Fibroblast of lung (primary cell): Measurements from ENCODE around the gene DNAH17. TPM values are rescaled to one million over a fixed set of nuclear protein-coding genes. Genes with fewer than 3 reads are reported as not detected.

Experiments
- DNase-seq, 2 donors: peaks; one replicate each; pipeline versions ENCODE4 v3.0.0 to v3.0.0-alpha.2; 2010; ENCODE audit warnings: low read depth in 2 of 2
- H2AFZ ChIP-seq: 2 replicates; pipeline ENCODE4 v1.5.1; 2012; ENCODE audit warnings: low read length, control low read depth, inconsistent platforms
- H3K27ac ChIP-seq: 2 replicates; pipeline ENCODE4 v1.5.1; 2011; ENCODE audit warnings: low read length, control low read depth; ENCODE audit not compliant: insufficient read depth
- H3K27me3 ChIP-seq: 2 replicates; pipeline ENCODE4 v1.5.1; 2011; ENCODE audit warnings: mild to moderate bottlenecking, low read length; ENCODE audit not compliant: control insufficient read depth, insufficient read depth
- H3K36me3 ChIP-seq: 2 replicates; pipeline ENCODE4 v1.5.1; 2011; ENCODE audit warnings: low read length; ENCODE audit not compliant: control insufficient read depth, insufficient read depth
- H3K4me1 ChIP-seq: 2 replicates; pipeline ENCODE4 v1.5.1; 2011; ENCODE audit warnings: low read length; ENCODE audit not compliant: control insufficient read depth, insufficient read depth; ENCODE audit errors: extremely low read depth
- H3K4me2 ChIP-seq: 2 replicates; pipeline ENCODE4 v1.5.1; 2011; ENCODE audit warnings: low read length, control low read depth; ENCODE audit not compliant: insufficient read depth; ENCODE audit errors: extremely low read depth
- H3K4me3 ChIP-seq, 4 experiments: fragments of 200-600 bp in 1 of 4; sonication (generic) in 1 of 4; replicated peaks in 1 of 4; 2 replicates each; pipeline ENCODE4 v1.5.1; 2011 to 2016; ENCODE audit warnings: low read length in 4 of 4, low read depth in 3 of 4, mild to moderate bottlenecking in 3 of 4, control low read depth in 2 of 4, inconsistent platforms in 1 of 4, mixed read lengths in 1 of 4; ENCODE audit not compliant: insufficient read depth in 1 of 4; ENCODE audit errors: control extremely low read depth in 1 of 4
- H3K79me2 ChIP-seq: 2 replicates; pipeline ENCODE4 v1.5.1; 2012; ENCODE audit warnings: mild to moderate bottlenecking, low read length, inconsistent platforms; ENCODE audit not compliant: control insufficient read depth, insufficient read depth
- H3K9ac ChIP-seq: 2 replicates; pipeline ENCODE4 v1.5.1; 2011; ENCODE audit warnings: mild to moderate bottlenecking, low read length, control low read depth; ENCODE audit not compliant: insufficient read depth
- H3K9me3 ChIP-seq: 2 replicates; pipeline ENCODE4 v1.5.1; 2012; ENCODE audit warnings: low read depth, low read length; ENCODE audit not compliant: control insufficient read depth, insufficient read depth
- H4K20me1 ChIP-seq: 2 replicates; pipeline ENCODE4 v1.5.1; 2011; ENCODE audit warnings: low read length; ENCODE audit not compliant: control insufficient read depth, insufficient read depth; ENCODE audit errors: extremely low read depth
- CTCF ChIP-seq, 2 donors: IDR thresholded peaks in 1 of 2; conservative IDR thresholded peaks in 1 of 2; 1 replicate in 1 of 2; 2 replicates in 1 of 2; pipeline ENCODE4 v1.5.1; 2011 to 2012; ENCODE audit warnings: low read length in 2 of 2, control low read depth in 1 of 2, inconsistent platforms in 1 of 2, low read depth in 1 of 2, mild to moderate bottlenecking in 1 of 2
- EZH2 ChIP-seq: IDR thresholded peaks from 2 replicates; pipeline ENCODE4 v1.5.1; 2012; ENCODE audit warnings: low read length, control low read depth, mild to moderate bottlenecking; ENCODE audit errors: missing control alignments
- polyA plus RNA-seq, 2 donors: library from polyadenylated mRNA; depleted of rRNA in 1 of 2; stranded (reverse) in 1 of 2; unstranded in 1 of 2; fragments of >200 nt; gene quantifications; 2 replicates each; pipeline ENCODE4 v1.2.1, GENCODE V29; 2011 to 2012; ENCODE audit warnings: missing spikeins in 1 of 2
- total RNA-seq: library from RNA; depleted of rRNA; stranded (reverse); fragments of >200 nt; gene quantifications from 2 replicates; pipeline ENCODE4 v1.2.1, GENCODE V29; 2014

The DNAH17 gene
- total and polyA plus RNA-seq, 2 donors (not counting 1 experiment from before 2014, with no cell fraction given) = not detected

GRCh38 chr17:78476973-78477372, 100.2 kb downstream of the DNAH17 start:
- Histone ChIP-seq H4K20me1 (no peaks in the 10 kb centered on the region), H3K4me1 (no peaks in the 10 kb centered on the region), H3K27ac (no peak overlapping the region), H3K4me3 (no peak overlapping the region), H3K79me2 (no peaks in the 10 kb centered on the region), H3K4me2 (no peak overlapping the region), H3K36me3 (no peaks in the 10 kb centered on the region), H2AFZ (no peak overlapping the region), H3K9ac (no peak overlapping the region), H3K27me3 (peaks cover 12% of the 10 kb centered on the region), H3K9me3 (no peaks in the 10 kb centered on the region)
- no peak for DNase-seq
- no peak for TF ChIP-seq EZH2

GRCh38 chr17:78476149-78476548, 101.0 kb downstream of the DNAH17 start:
- Histone ChIP-seq H3K27ac (no peak overlapping the region), H3K36me3 (no peaks in the 10 kb centered on the region), H2AFZ (no peak overlapping the region), H3K4me1 (no peaks in the 10 kb centered on the region), H3K4me3 (no peak overlapping the region), H4K20me1 (no peaks in the 10 kb centered on the region), H3K4me2 (no peak overlapping the region), H3K79me2 (no peaks in the 10 kb centered on the region), H3K9me3 (no peaks in the 10 kb centered on the region), H3K9ac (no peak overlapping the region), H3K27me3 (peaks cover 12% of the 10 kb centered on the region)
- TF ChIP-seq EZH2 = no peak
- no peak for TF ChIP-seq CTCF (conservative IDR thresholded peaks at IDR 0.05 in 1 of 2, IDR thresholded peaks at IDR 0.05 in 1 of 2; ENCODE audit: low read depth in 1 of 2, low read length in 2 of 2)
- no peak for DNase-seq

GRCh38 chr17:78475211-78475610, 102.0 kb downstream of the DNAH17 start:
- Histone ChIP-seq H3K4me2 (no peak overlapping the region), H3K4me3 (no peak overlapping the region)
- no peak for TF ChIP-seq CTCF (conservative IDR thresholded peaks at IDR 0.05 in 1 of 2, IDR thresholded peaks at IDR 0.05 in 1 of 2; ENCODE audit: low read depth in 1 of 2, low read length in 2 of 2)
- no peak for TF ChIP-seq EZH2

More at GRCh38 chr17:78475211-78475610, 102.0 kb downstream of the DNAH17 start:
- Histone ChIP-seq H3K36me3 (no peaks in the 10 kb centered on the region), H3K4me1 (no peaks in the 10 kb centered on the region), H2AFZ (no peak overlapping the region), H3K9me3 (no peaks in the 10 kb centered on the region), H4K20me1 (no peaks in the 10 kb centered on the region), H3K27me3 (peaks cover 12% of the 10 kb centered on the region), H3K27ac (no peak overlapping the region), H3K9ac (no peak overlapping the region), H3K79me2 (no peaks in the 10 kb centered on the region)
- no peak for DNase-seq
